HL-60 (cell line): ENCODE measurements around the gene INTS3.

Source experiments
- DNase-seq, 2 experiments: peaks; one replicate each; pipeline ENCODE4 v3.0.0-alpha.2; 2010 to 2020; ENCODE audit warnings: low read depth in 1 of 2, low spot score in 1 of 2
- H3K27ac ChIP-seq: fragments of 250-450 bp; sonication (Bioruptor Pico); replicated peaks from 2 replicates; pipeline ENCODE4 v1.5.1; 2020; ENCODE audit warnings: mild to moderate bottlenecking, moderate library complexity
- H3K27me3 ChIP-seq: fragments of 250-450 bp; sonication (Bioruptor Pico); 2 replicates; pipeline ENCODE4 v1.5.1; 2021; ENCODE audit warnings: mild to moderate bottlenecking, moderate library complexity; ENCODE audit not compliant: insufficient read depth, poor library complexity, severe bottlenecking
- H3K4me3 ChIP-seq: replicated peaks from 2 replicates; pipeline ENCODE4 v1.5.1; 2011; ENCODE audit warnings: mild to moderate bottlenecking, control low read depth, low read length; ENCODE audit not compliant: insufficient read depth
- CTCF ChIP-seq: IDR thresholded peaks from one replicate; pipeline ENCODE4 v1.5.1; 2011; ENCODE audit warnings: low read length, control low read depth, inconsistent platforms; ENCODE audit not compliant: insufficient read depth
- GABPA ChIP-seq: IDR thresholded peaks from 2 replicates; pipeline ENCODE4 v1.6.1; 2012; ENCODE audit warnings: low read depth
- POLR2AphosphoS5 ChIP-seq: IDR thresholded peaks from 2 replicates; pipeline ENCODE4 v1.6.1; 2012; ENCODE audit warnings: low read depth
- REST ChIP-seq: IDR thresholded peaks from 2 replicates; pipeline ENCODE4 v1.6.1; 2012; ENCODE audit warnings: low read depth; ENCODE audit not compliant: insufficient replicate concordance
- SPI1 ChIP-seq: IDR thresholded peaks from 2 replicates; pipeline ENCODE4 v1.6.1; 2012; ENCODE audit warnings: low read depth, mild to moderate bottlenecking, borderline replicate concordance

INTS3 gene

GRCh38 chr1:153786038-153786790 is 58.4 kb downstream of the INTS3 start:
- Histone ChIP-seq H3K4me3 (no peak overlapping the region), H3K27ac (no peak overlapping the region), H3K27me3 (no peaks in the 10 kb centered on the region)
- no peak for DNase-seq
- TF ChIP-seq SPI1 (no peak), GABPA (no peak), REST (no peak), CTCF (no peak), POLR2AphosphoS5 (no peak)

- peak in 1 of 2 experiments; percentile 43 for DNase-seq
- peak overlapping the region; percentile 85 for H3K27ac ChIP-seq
- H3K27me3 ChIP-seq: no peaks in the 10 kb centered on the region
- TF ChIP-seq GABPA: peak; percentile 40; the same call in 1 of the 2 replicates
- no peak for TF ChIP-seq REST
- no peak overlapping the region for H3K4me3 ChIP-seq
These were observed 61.7 kb downstream of the INTS3 start for GRCh38 chr1:153789478-153790034.

GRCh38 chr1:153790313-153790965 is 62.6 kb downstream of the INTS3 start:
- H3K4me3 ChIP-seq: peak overlapping the region; percentile 22

GRCh38 chr1:153790966-153791647 is 63.3 kb downstream of the INTS3 start:
- Histone ChIP-seq H3K4me3 (peak overlapping the region; percentile 22), H3K27ac (peak overlapping the region; percentile 85), H3K27me3 (no peaks in the 10 kb centered on the region)
- TF ChIP-seq POLR2AphosphoS5 (no peak; the same call in 1 of the 2 replicates), GABPA (0 out of 2 replicates have a peak, but pooled peaks have one; percentile 12), CTCF (no peak), SPI1 (peak; percentile 99)
- peak; percentile 85 to 92 for DNase-seq

More at GRCh38 chr1:153790313-153790965, 62.6 kb downstream of the INTS3 start:
- Histone ChIP-seq H3K27ac (peak overlapping the region; percentile 85), H3K27me3 (no peaks in the 10 kb centered on the region)
- DNase-seq: peak in 1 of 2 experiments; percentile 80
- TF ChIP-seq GABPA (no peak), SPI1 (peak; percentile 83; the same call in 1 of the 2 replicates)
